Measurements from ENCODE around the gene LRCH1.

LRCH1 gene

GRCh38 chr13:46580362-46580839 is 27.4 kb downstream of the LRCH1 start:
- H3K36me3 Mint-ChIP-seq (ENCODE audit: low read depth) = peaks cover 3% of the 10 kb centered on the region

GRCh38 chr13:46582190-46582589 is 29.2 kb downstream of the LRCH1 start:
- H3K27ac Mint-ChIP-seq = no peak overlapping the region
- H3K9me3 Mint-ChIP-seq = no peaks in the 10 kb centered on the region
- no peaks in the 10 kb centered on the region for H3K27me3 Mint-ChIP-seq
- H3K4me1 Mint-ChIP-seq (ENCODE audit: low read depth) = peaks cover 82% of the 10 kb centered on the region
- no peak overlapping the region for H3K4me3 Mint-ChIP-seq
- H3K36me3 Mint-ChIP-seq (ENCODE audit: low read depth) = no peaks in the 10 kb centered on the region

More at GRCh38 chr13:46580362-46580839, 27.4 kb downstream of the LRCH1 start:
- H3K4me3 Mint-ChIP-seq = no peak overlapping the region
- peak overlapping the region; percentile 57 for H3K27ac Mint-ChIP-seq
- no peaks in the 10 kb centered on the region for H3K9me3 Mint-ChIP-seq
- no peaks in the 10 kb centered on the region for H3K27me3 Mint-ChIP-seq
- H3K4me1 Mint-ChIP-seq (ENCODE audit: low read depth) = peaks cover 76% of the 10 kb centered on the region

- Mint-ChIP-seq H3K9me3 (no peaks in the 10 kb centered on the region), H3K27ac (no peak overlapping the region), H3K4me3 (no peak overlapping the region), H3K4me1 (ENCODE audit: low read depth) (peaks cover 68% of the 10 kb centered on the region), H3K27me3 (no peaks in the 10 kb centered on the region), H3K36me3 (ENCODE audit: low read depth) (no peaks in the 10 kb centered on the region)
Measured at GRCh38 chr13:46586751-46587514, 34.0 kb downstream of the LRCH1 start.

GRCh38 chr13:46587807-46588418 is 34.9 kb downstream of the LRCH1 start:
- Mint-ChIP-seq H3K4me1 (ENCODE audit: low read depth) (peaks cover 75% of the 10 kb centered on the region), H3K27me3 (no peaks in the 10 kb centered on the region), H3K27ac (no peak overlapping the region), H3K36me3 (ENCODE audit: low read depth) (no peaks in the 10 kb centered on the region), H3K9me3 (no peaks in the 10 kb centered on the region), H3K4me3 (no peak overlapping the region)

- Mint-ChIP-seq H3K4me3 (no peak overlapping the region), H3K9me3 (no peaks in the 10 kb centered on the region), H3K27ac (no peak overlapping the region), H3K27me3 (no peaks in the 10 kb centered on the region), H3K4me1 (ENCODE audit: low read depth) (peaks cover 82% of the 10 kb centered on the region), H3K36me3 (ENCODE audit: low read depth) (no peaks in the 10 kb centered on the region)
Measured at GRCh38 chr13:46592385-46592784, 39.4 kb downstream of the LRCH1 start.

- no peaks in the 10 kb centered on the region for H3K9me3 Mint-ChIP-seq
- H3K4me3 Mint-ChIP-seq = peak overlapping the region; percentile 17
- H3K27me3 Mint-ChIP-seq = no peaks in the 10 kb centered on the region
- no peaks in the 10 kb centered on the region for H3K36me3 Mint-ChIP-seq (ENCODE audit: low read depth)
- H3K27ac Mint-ChIP-seq = peak overlapping the region; percentile 6
- H3K4me1 Mint-ChIP-seq (ENCODE audit: low read depth) = peaks cover 88% of the 10 kb centered on the region
Measured at GRCh38 chr13:46593398-46593797, 40.4 kb downstream of the LRCH1 start.

GRCh38 chr13:46594374-46595078 is 41.6 kb downstream of the LRCH1 start:
- Mint-ChIP-seq H3K4me3 (no peak overlapping the region), H3K9me3 (peaks cover 4% of the 10 kb centered on the region), H3K36me3 (ENCODE audit: low read depth) (peaks cover 4% of the 10 kb centered on the region), H3K27me3 (no peaks in the 10 kb centered on the region), H3K27ac (peak overlapping the region; percentile 75), H3K4me1 (ENCODE audit: low read depth) (peaks cover 95% of the 10 kb centered on the region)

GRCh38 chr13:46595136-46595884 is 42.3 kb downstream of the LRCH1 start:
- Mint-ChIP-seq H3K4me1 (ENCODE audit: low read depth) (peaks cover 92% of the 10 kb centered on the region), H3K27me3 (no peaks in the 10 kb centered on the region), H3K36me3 (ENCODE audit: low read depth) (peaks cover 4% of the 10 kb centered on the region), H3K27ac (peak overlapping the region; percentile 75), H3K4me3 (no peak overlapping the region), H3K9me3 (peaks cover 4% of the 10 kb centered on the region)

GRCh38 chr13:46595885-46596275 is 42.9 kb downstream of the LRCH1 start:
- H3K27me3 Mint-ChIP-seq = no peaks in the 10 kb centered on the region
- H3K36me3 Mint-ChIP-seq (ENCODE audit: low read depth) = peaks cover 4% of the 10 kb centered on the region
- peak overlapping the region; percentile 28 for H3K27ac Mint-ChIP-seq
- peaks cover 94% of the 10 kb centered on the region for H3K4me1 Mint-ChIP-seq (ENCODE audit: low read depth)
- peaks cover 4% of the 10 kb centered on the region for H3K9me3 Mint-ChIP-seq
- no peak overlapping the region for H3K4me3 Mint-ChIP-seq

- Mint-ChIP-seq H3K27ac (no peak overlapping the region), H3K4me1 (ENCODE audit: low read depth) (peaks cover 94% of the 10 kb centered on the region), H3K36me3 (ENCODE audit: low read depth) (peaks cover 4% of the 10 kb centered on the region), H3K27me3 (no peaks in the 10 kb centered on the region), H3K4me3 (no peak overlapping the region), H3K9me3 (peaks cover 4% of the 10 kb centered on the region)
Measured at GRCh38 chr13:46596466-46596865, 43.5 kb downstream of the LRCH1 start.

GRCh38 chr13:46598140-46598819 is 45.3 kb downstream of the LRCH1 start:
- H3K27me3 Mint-ChIP-seq = no peaks in the 10 kb centered on the region
- no peak overlapping the region for H3K4me3 Mint-ChIP-seq
- H3K27ac Mint-ChIP-seq = peak overlapping the region; percentile 64
- peaks cover 4% of the 10 kb centered on the region for H3K9me3 Mint-ChIP-seq
- peaks cover 4% of the 10 kb centered on the region for H3K36me3 Mint-ChIP-seq (ENCODE audit: low read depth)
- H3K4me1 Mint-ChIP-seq (ENCODE audit: low read depth) = peaks cover 94% of the 10 kb centered on the region

- Mint-ChIP-seq H3K27me3 (no peaks in the 10 kb centered on the region), H3K4me3 (no peak overlapping the region), H3K9me3 (peaks cover 4% of the 10 kb centered on the region), H3K36me3 (ENCODE audit: low read depth) (peaks cover 4% of the 10 kb centered on the region), H3K27ac (peak overlapping the region; percentile 64), H3K4me1 (ENCODE audit: low read depth) (peaks cover 89% of the 10 kb centered on the region)
Measured at GRCh38 chr13:46598820-46599180, 45.8 kb downstream of the LRCH1 start.

GRCh38 chr13:46600943-46601311 is 48.0 kb downstream of the LRCH1 start:
- H3K27ac Mint-ChIP-seq = peak overlapping the region; percentile 45
- no peak overlapping the region for H3K4me3 Mint-ChIP-seq
- H3K9me3 Mint-ChIP-seq = peaks cover 4% of the 10 kb centered on the region
- no peaks in the 10 kb centered on the region for H3K27me3 Mint-ChIP-seq
- peaks cover 4% of the 10 kb centered on the region for H3K36me3 Mint-ChIP-seq (ENCODE audit: low read depth)
- peaks cover 84% of the 10 kb centered on the region for H3K4me1 Mint-ChIP-seq (ENCODE audit: low read depth)

- no peak overlapping the region for H3K4me3 Mint-ChIP-seq
- peaks cover 86% of the 10 kb centered on the region for H3K4me1 Mint-ChIP-seq (ENCODE audit: low read depth)
- H3K27me3 Mint-ChIP-seq = no peaks in the 10 kb centered on the region
- H3K9me3 Mint-ChIP-seq = peaks cover 4% of the 10 kb centered on the region
- peaks cover 4% of the 10 kb centered on the region for H3K36me3 Mint-ChIP-seq (ENCODE audit: low read depth)
- no peak overlapping the region for H3K27ac Mint-ChIP-seq
Measured at GRCh38 chr13:46602531-46602930, 49.6 kb downstream of the LRCH1 start.

All from stimulated activated naive CD8-positive, alpha-beta T cell treated with anti-CD3 and anti-CD28 coated beads, Interleukin-15, Interleukin-2, amounts not matched to agents 100 ng/mL and 50 ng/mL, for 24 hours (primary cell).